HepG2 (cell line): ENCODE data around the gene SLC25A10. TPM values are rescaled to one million over a fixed set of nuclear protein-coding genes. Genes with fewer than 3 reads are reported as not detected.
A peak's percentile ranks its signal among the peaks of the same experiment; 100 is the strongest.

Experiments
- ATAC-seq: fragments of 200-7000 bp; cut with Tn5 transposase; 3 replicates; pipeline ENCODE4 v1.9.1; 2020; ENCODE audit warnings: mild to moderate bottlenecking, moderate library complexity
- BruUV-seq: library from RNA; stranded (reverse); fragments of 400-500 nt; replicated peaks from 2 replicates; lab custom pipeline; 2021; lab: Mats Ljungman, UMichigan
- CTCF ChIA-PET: fragments of 300-600 bp; formaldehyde crosslinking; extraction: SDS; loops from one replicate; lab custom pipeline; 2021; ENCODE audit warnings: low total read pairs, inconsistent platforms, low intra/inter-chr PET ratio; lab: Yijun Ruan, JAX
- POLR2A ChIA-PET: fragments of 350-600 bp; sonication (Branson Sonifier 250); formaldehyde crosslinking; loops from one replicate; lab custom pipeline; 2020; ENCODE audit warnings: antibody characterized with exemption, inconsistent platforms; lab: Yijun Ruan, JAX
- DNase-seq: peaks from one replicate; pipeline ENCODE4 v3.0.0-alpha.2; 2015; ENCODE audit warnings: low spot score
- FAIRE-seq: peaks from 3 replicates; lab custom pipeline; 2011; peaks lifted over from hg19 to GRCh38; lab: Jason Lieb, UNC
- H2AFZ ChIP-seq: one replicate; pipeline ENCODE4 v1.6.1; 2011; ENCODE audit warnings: low read length, inconsistent platforms
- H3K27ac ChIP-seq: fragments of 300-600 bp; 3 replicates; pipeline ENCODE4 v1.8.0; 2011; ENCODE audit warnings: mixed run types, mild to moderate bottlenecking, mixed read lengths, low read length, inconsistent platforms; ENCODE audit not compliant: insufficient read depth; ENCODE audit errors: extremely low read length
- H3K27me3 ChIP-seq, 2 experiments: fragments of 200-600 bp in 1 of 2; 2 replicates in 1 of 2; 3 replicates in 1 of 2; pipeline versions ENCODE4 v1.6.0 to v1.8.0; 2011; ENCODE audit warnings: low read length in 2 of 2, mild to moderate bottlenecking in 2 of 2, moderate library complexity in 2 of 2, inconsistent platforms in 1 of 2; ENCODE audit not compliant: insufficient read depth in 2 of 2, control insufficient read depth in 1 of 2
- H3K36me3 ChIP-seq, 2 experiments: fragments of 200-600 bp in 1 of 2; replicated peaks in 1 of 2; 2 replicates in 1 of 2; 3 replicates in 1 of 2; pipeline versions ENCODE4 v1.5.1 to v1.8.0; 2011; ENCODE audit warnings: low read length in 2 of 2, inconsistent platforms in 1 of 2; ENCODE audit not compliant: insufficient read depth in 2 of 2, control insufficient read depth in 1 of 2
- H3K4me1 ChIP-seq: 2 replicates; pipeline ENCODE4 v1.5.1; 2012; ENCODE audit warnings: low read length, inconsistent platforms; ENCODE audit not compliant: insufficient read depth
- H3K4me2 ChIP-seq: 2 replicates; pipeline ENCODE4 v1.6.0; 2011; ENCODE audit warnings: low read depth, low read length, inconsistent platforms
- H3K4me3 ChIP-seq, 3 experiments: fragments of 200-600 bp in 1 of 3; sonication (generic), shearing (Covaris generic) in 1 of 3; replicated peaks in 1 of 3; 2 replicates each; pipeline ENCODE4 v1.5.1; 2011 to 2016; ENCODE audit warnings: low read length in 3 of 3, inconsistent platforms in 2 of 3, low read depth in 2 of 3, mild to moderate bottlenecking in 2 of 3, control low read depth in 1 of 3, mixed read lengths in 1 of 3; ENCODE audit not compliant: insufficient read depth in 1 of 3
- H3K79me2 ChIP-seq: one replicate; pipeline ENCODE4 v1.6.1; 2011; ENCODE audit warnings: low read length, inconsistent platforms; ENCODE audit not compliant: insufficient read depth
- H3K9ac ChIP-seq: 2 replicates; pipeline ENCODE4 v1.6.0; 2011; ENCODE audit warnings: mild to moderate bottlenecking, low read depth, low read length, inconsistent platforms; ENCODE audit not compliant: insufficient read depth
- H3K9me3 ChIP-seq: 2 replicates; pipeline ENCODE4 v1.5.1; 2012; ENCODE audit warnings: mild to moderate bottlenecking, low read length
- H4K20me1 ChIP-seq: 2 replicates; pipeline ENCODE4 v1.6.0; 2011; ENCODE audit warnings: inconsistent platforms, mild to moderate bottlenecking, low read length, moderate library complexity; ENCODE audit not compliant: insufficient read depth
- AGO2 ChIP-seq: fragments of 200-400 bp; formaldehyde crosslinking; optimal IDR thresholded peaks from 2 replicates; pipeline ENCODE3; 2017; ENCODE audit warnings: mild to moderate bottlenecking, low read depth, low read length, moderate library complexity
- CBX5 ChIP-seq: sonication (generic); formaldehyde crosslinking; IDR thresholded peaks from 2 replicates; pipeline ENCODE4 v1.4.0; 2020; ENCODE audit warnings: missing genetic modification reagents, borderline replicate concordance
- FOXP1 ChIP-seq, 2 experiments: fragments of 450-650 bp in 1 of 2; IDR thresholded peaks; 2 replicates each; pipeline ENCODE4 v1.6.1; 2017 to 2018; ENCODE audit warnings: antibody characterized with exemption in 1 of 2
- GABPA ChIP-seq, 2 experiments: IDR thresholded peaks; 2 replicates each; pipeline ENCODE4 v1.6.1; 2011 to 2016; ENCODE audit warnings: low read depth in 2 of 2, low read length in 1 of 2, missing biosample characterization in 1 of 2, missing genetic modification characterization in 1 of 2
- RBFOX2 ChIP-seq: fragments of 200-400 bp; formaldehyde crosslinking; IDR thresholded peaks from 2 replicates; pipeline ENCODE4 v1.6.1; 2017; ENCODE audit warnings: low read depth, mild to moderate bottlenecking, low read length
- RBM22 ChIP-seq: fragments of 200-400 bp; formaldehyde crosslinking; optimal IDR thresholded peaks from 2 replicates; pipeline ENCODE3; 2017; ENCODE audit warnings: mild to moderate bottlenecking, low read length, moderate library complexity
- RFX1 ChIP-seq: fragments of 450-650 bp; IDR thresholded peaks from 2 replicates; pipeline ENCODE4 v1.6.1; 2017
- TBX2 ChIP-seq: sonication (generic); formaldehyde crosslinking; IDR thresholded peaks from 2 replicates; pipeline ENCODE4 v1.5.0; 2020; ENCODE audit warnings: missing genetic modification reagents, mild to moderate bottlenecking, borderline replicate concordance
- TCF7L2 ChIP-seq: IDR thresholded peaks from 2 replicates; pipeline ENCODE4 v1.6.1; 2011; ENCODE audit warnings: mild to moderate bottlenecking, low read depth, low read length, moderate library complexity
- ZFP37 ChIP-seq: sonication (generic); formaldehyde crosslinking; IDR thresholded peaks from 2 replicates; pipeline ENCODE4 v1.4.0; 2020; ENCODE audit warnings: missing genetic modification reagents, borderline replicate concordance
- ZNF17 ChIP-seq: sonication (generic); formaldehyde crosslinking; IDR thresholded peaks from 2 replicates; pipeline ENCODE4 v1.5.0; 2020; ENCODE audit warnings: mild to moderate bottlenecking, missing genetic modification reagents
- ZNF274 ChIP-seq: sonication (generic); formaldehyde crosslinking; IDR thresholded peaks from 2 replicates; pipeline ENCODE4 v1.5.1; 2020; ENCODE audit warnings: mild to moderate bottlenecking, missing genetic modification reagents
- ZNF362 ChIP-seq: sonication (generic); formaldehyde crosslinking; IDR thresholded peaks from 2 replicates; pipeline ENCODE4 v1.4.0; 2020; ENCODE audit warnings: missing genetic modification reagents, mild to moderate bottlenecking, borderline replicate concordance
- ZNF629 ChIP-seq: sonication (generic); formaldehyde crosslinking; conservative IDR thresholded peaks from 2 replicates; pipeline ENCODE4 v1.5.0; 2020; ENCODE audit warnings: missing genetic modification reagents
- ZNF770 ChIP-seq: sonication (generic); formaldehyde crosslinking; IDR thresholded peaks from 2 replicates; pipeline ENCODE4 v1.5.0; 2020; ENCODE audit warnings: mild to moderate bottlenecking, missing genetic modification reagents
- ZNF776 ChIP-seq: sonication (generic); formaldehyde crosslinking; IDR thresholded peaks from 2 replicates; pipeline ENCODE4 v1.4.0; 2020; ENCODE audit warnings: mild to moderate bottlenecking, missing genetic modification reagents
- WGBS: methylation state at CpG from one replicate; pipeline ENCODE4 v1.1.6; 2017; ENCODE audit warnings: low lambda C conversion rate; 5-methylcytosine and 5-hydroxymethylcytosine counted together
- in situ Hi-C: cut with HindIII; loops from 2 replicates; pipeline ENCODE4 v1.10.0; 2017; ENCODE audit warnings: low pct_unique_long_range_greater_than_20kb; ENCODE audit not compliant: extremely low pct_ligation_motif_present
- intact Hi-C: fragments of 100-400 bp; cut with micrococcal nuclease; formaldehyde crosslinking; loops from one replicate; pipeline ENCODE4 v1.10.0; 2022; ENCODE audit not compliant: unreplicated experiment
- polyA plus RNA-seq, 8 experiments: library from polyadenylated mRNA; depleted of rRNA in 3 of 8; stranded (reverse) in 7 of 8; unstranded in 1 of 8; fragments of >200 nt; fragmentation: Illumina TruSeq in 4 of 8; extraction: Trizol in 4 of 8; gene quantifications; 2 replicates each; pipeline versions ENCODE4 v1.2.1 to v1.2.3, GENCODE V29; 2011 to 2016; ENCODE audit warnings: low read depth in 4 of 8, missing spikeins in 1 of 8, mixed read lengths in 1 of 8; ENCODE audit not compliant: insufficient read depth in 1 of 8
- total RNA-seq, 5 experiments: library from RNA; depleted of rRNA; stranded (reverse); fragments of >200 nt; fragmentation: Illumina TruSeq; extraction: Trizol; gene quantifications; 2 replicates each; pipeline ENCODE4 v1.2.3, GENCODE V29; 2016; ENCODE audit warnings: low read depth in 1 of 5
- TF ChIP-seq, protein P1 (sequence below): sonication (generic); formaldehyde crosslinking; IDR thresholded peaks from 2 replicates; pipeline ENCODE4 v1.4.0; 2020; ENCODE audit warnings: missing genetic modification reagents
- TF ChIP-seq, protein P2 (sequence below): sonication (generic); IDR thresholded peaks from 2 replicates; pipeline ENCODE4 v1.6.1; 2016; ENCODE audit warnings: low read depth, borderline replicate concordance

SLC25A10 gene
- total and polyA plus RNA-seq, 2 of the 13 experiments (the other 11 are each of a cell fraction or from before 2014, with no cell fraction given): 46.5 to 140 TPM

DNA sequence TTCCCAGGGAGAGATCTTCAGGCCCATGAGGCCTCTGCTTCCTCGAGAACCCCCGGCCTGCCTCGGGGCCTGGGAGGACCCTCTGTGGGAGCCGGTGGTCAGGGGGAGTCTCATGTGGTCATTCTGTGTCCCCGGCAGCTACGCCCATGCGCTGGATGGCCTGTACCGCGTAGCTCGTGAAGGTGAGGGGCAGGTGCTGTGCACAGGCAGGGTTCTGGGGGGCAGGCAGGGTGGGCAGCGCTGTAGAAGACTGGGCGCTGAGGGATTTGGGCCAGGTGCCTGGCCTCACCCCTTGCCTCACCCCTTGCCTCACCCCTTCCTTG is 4.6 kb downstream of the SLC25A10 start:
- DNase-seq: no peak
- Histone ChIP-seq H3K9me3 (no peaks in the 10 kb centered on the region), H3K27ac (no peak overlapping the region), H2AFZ (no peak overlapping the region), H3K27me3 (no peaks in the 10 kb centered on the region; a peak in 1 of 5 replicates), H3K36me3 (peaks cover 21 to 47% of the 10 kb centered on the region in 2 experiments), H3K4me2 (no peak overlapping the region), H3K79me2 (peaks cover 31% of the 10 kb centered on the region), H3K4me3 (no peak overlapping the region), H3K4me1 (peaks cover 15% of the 10 kb centered on the region), H3K9ac (no peak overlapping the region), H4K20me1 (no peaks in the 10 kb centered on the region)
- in situ Hi-C loops (no loop called here), intact Hi-C loops (no loop called here)
- no peak for TF ChIP-seq GABPA (IDR thresholded peaks at IDR 0.05; ENCODE audit: low read depth, low read length)
- TF ChIP-seq GABPA (CRISPR knock-in tag; IDR thresholded peaks at IDR 0.05; ENCODE audit: low read depth): no peak
- TF ChIP-seq TBX2 (CRISPR knock-in tag): 0 out of 2 replicates have a peak, but pooled peaks have one; percentile 16
- no peak for TF ChIP-seq FOXP1 (IDR thresholded peaks at IDR 0.05)
- no peak for TF ChIP-seq FOXP1 (CRISPR knock-in tag; IDR thresholded peaks at IDR 0.05)
- TF ChIP-seq ZNF776 (CRISPR knock-in tag): peak; percentile 38; the same call in 1 of the 2 replicates
- peak; percentile 45 for TF ChIP-seq AGO2
- no peak for TF ChIP-seq ZNF362 (CRISPR knock-in tag)
- TF ChIP-seq RBFOX2: 0 out of 2 replicates have a peak, but pooled peaks have one; percentile 13
- no peak for TF ChIP-seq CBX5 (CRISPR knock-in tag)
- no peak for TF ChIP-seq ZNF770 (CRISPR knock-in tag)
- TF ChIP-seq, protein P1, sequence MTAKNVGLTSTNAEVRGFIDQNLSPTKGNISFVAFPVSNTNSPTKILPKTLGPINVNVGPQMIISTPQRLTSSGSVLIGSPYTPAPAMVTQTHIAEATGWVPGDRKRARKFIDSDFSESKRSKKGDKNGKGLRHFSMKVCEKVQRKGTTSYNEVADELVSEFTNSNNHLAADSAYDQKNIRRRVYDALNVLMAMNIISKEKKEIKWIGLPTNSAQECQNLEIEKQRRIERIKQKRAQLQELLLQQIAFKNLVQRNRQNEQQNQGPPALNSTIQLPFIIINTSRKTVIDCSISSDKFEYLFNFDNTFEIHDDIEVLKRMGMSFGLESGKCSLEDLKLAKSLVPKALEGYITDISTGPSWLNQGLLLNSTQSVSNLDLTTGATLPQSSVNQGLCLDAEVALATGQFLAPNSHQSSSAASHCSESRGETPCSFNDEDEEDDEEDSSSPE (CRISPR knock-in tag): no peak
- TF ChIP-seq ZNF17: no peak
- no peak for TF ChIP-seq ZFP37 (CRISPR knock-in tag)
- TF ChIP-seq RFX1: no peak
- TF ChIP-seq ZNF274: no peak
- TF ChIP-seq, protein P2, sequence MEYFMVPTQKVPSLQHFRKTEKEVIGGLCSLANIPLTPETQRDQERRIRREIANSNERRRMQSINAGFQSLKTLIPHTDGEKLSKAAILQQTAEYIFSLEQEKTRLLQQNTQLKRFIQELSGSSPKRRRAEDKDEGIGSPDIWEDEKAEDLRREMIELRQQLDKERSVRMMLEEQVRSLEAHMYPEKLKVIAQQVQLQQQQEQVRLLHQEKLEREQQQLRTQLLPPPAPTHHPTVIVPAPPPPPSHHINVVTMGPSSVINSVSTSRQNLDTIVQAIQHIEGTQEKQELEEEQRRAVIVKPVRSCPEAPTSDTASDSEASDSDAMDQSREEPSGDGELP: no peak
- TF ChIP-seq TCF7L2: no peak
- TF ChIP-seq RBM22: peak; percentile 40
- TF ChIP-seq ZNF629 (CRISPR knock-in tag): no peak
- ATAC-seq: no peak
- BruUV-seq: no TSS peak
- FAIRE-seq: no peak
- WGBS: 100% methylated on average over 8 of the region's 12 CpGs
- ChIA-PET POLR2A (interaction anchor here (1.5 to 6.3 kb wide), 3 partner anchors 13 to 33 kb away, joined by 4 to 134 read pairs (median 4); partner anchors contain the start of genes ARL16, HGS and MRPL12), CTCF (no interaction called here)
